HL-60/S4 (cell line): ENCODE measurements around the gene EDEM1.
"Not testable (repeated sequence)": the region's sequence is repeated elsewhere in the genome, so short reads cannot be mapped to it uniquely, and the experiment has no call there.

Source experiments
- in situ Hi-C: fragments of 300-500 bp; cut with MboI; formaldehyde crosslinking; loops from 2 replicates; pipeline ENCODE4 v1.14.3; 2022; ENCODE audit warnings: low sequenced_read_pairs

EDEM1 gene

GRCh38 chr3:5170975-5171374, 16.5 kb upstream of the EDEM1 start:
- in situ Hi-C loops, result no loop called here

- in situ Hi-C loops, result no loop called here
Observed at GRCh38 chr3:5172018-5172417, 15.5 kb upstream of the EDEM1 start.

GRCh38 chr3:5179036-5179435, 8.5 kb upstream of the EDEM1 start:
- in situ Hi-C loops, result not testable (repeated sequence)

GRCh38 chr3:5181469-5182141, 5.9 kb upstream of the EDEM1 start:
- in situ Hi-C loops, result no loop called here

- in situ Hi-C loops, result not testable (repeated sequence)
Observed at GRCh38 chr3:5183714-5184113, 3.8 kb upstream of the EDEM1 start.

GRCh38 chr3:5184499-5184898, 3.0 kb upstream of the EDEM1 start:
- in situ Hi-C loops, result no loop called here

- in situ Hi-C loops, result no loop called here
Observed at GRCh38 chr3:5185093-5185673, 2.3 kb upstream of the EDEM1 start.

- in situ Hi-C loops, result no loop called here
Observed at GRCh38 chr3:5186089-5186857, 1.2 kb upstream of the EDEM1 start.

GRCh38 chr3:5186858-5187155, 700 bp upstream of the EDEM1 start:
- in situ Hi-C loops, result no loop called here

- in situ Hi-C loops, result no loop called here
Observed at GRCh38 chr3:5187920-5188418, 462 bp downstream of the EDEM1 start.

GRCh38 chr3:5188419-5189221, 1.1 kb downstream of the EDEM1 start:
- in situ Hi-C loops, result no loop called here

GRCh38 chr3:5190147-5190791, 2.8 kb downstream of the EDEM1 start:
- in situ Hi-C loops, result no loop called here

GRCh38 chr3:5191555-5192304, 4.2 kb downstream of the EDEM1 start:
- in situ Hi-C loops, result no loop called here

GRCh38 chr3:5192571-5193365, 5.3 kb downstream of the EDEM1 start:
- in situ Hi-C loops, result no loop called here

- in situ Hi-C loops, result no loop called here
Observed at GRCh38 chr3:5194341-5194740, 6.8 kb downstream of the EDEM1 start.

GRCh38 chr3:5194801-5195509, 7.4 kb downstream of the EDEM1 start:
- in situ Hi-C loops, result no loop called here

GRCh38 chr3:5195605-5196004, 8.1 kb downstream of the EDEM1 start:
- in situ Hi-C loops, result no loop called here

- in situ Hi-C loops, result no loop called here
Observed at GRCh38 chr3:5197022-5197421, 9.5 kb downstream of the EDEM1 start.
